Naive thymus-derived CD4-positive, alpha-beta T cell (primary cell): ENCODE results near the gene TFEB. TPM values are rescaled to one million over a fixed set of nuclear protein-coding genes. Genes with fewer than 3 reads are reported as not detected.

Experiments
- ATAC-seq: fragments of 150-1000 bp; cut with Tn5 transposase; 2 replicates; pipeline ENCODE4 v1.10.0; 2021; ENCODE audit warnings: mild to moderate bottlenecking, moderate library complexity
- CTCF ChIA-PET: fragments of 350-600 bp; sonication (Branson Sonifier 250); formaldehyde crosslinking; loops from one replicate; lab custom pipeline; 2021; ENCODE audit warnings: antibody characterized with exemption; lab: Charles Lee
- POLR2A ChIA-PET: fragments of 350-600 bp; sonication (Branson Sonifier 250); formaldehyde crosslinking; loops from one replicate; lab custom pipeline; 2021; ENCODE audit warnings: antibody characterized with exemption, inconsistent platforms; lab: Charles Lee
- DNase-seq, 9 donors: peaks; one replicate each; pipeline versions ENCODE4 v3.0.0 to v3.0.0-alpha.2; 2020 to 2022; ENCODE audit warnings: mixed read lengths in 1 of 9
- H3K27ac ChIP-seq: one replicate; pipeline ENCODE4 v1.7.0; 2013; ENCODE audit warnings: mild to moderate bottlenecking, low read depth, low read length, moderate library complexity
- H3K27me3 ChIP-seq, 2 donors: one replicate each; pipeline ENCODE4 v1.7.0; 2013; ENCODE audit warnings: low read length in 2 of 2, mild to moderate bottlenecking in 2 of 2, moderate library complexity in 2 of 2; ENCODE audit not compliant: control insufficient read depth in 2 of 2, insufficient read depth in 2 of 2
- H3K36me3 ChIP-seq, 3 experiments: 1 replicate in 2 of 3; 2 replicates in 1 of 3; pipeline ENCODE4 v1.7.0; 2013; ENCODE audit warnings: low read length in 3 of 3, mild to moderate bottlenecking in 3 of 3, moderate library complexity in 1 of 3; ENCODE audit not compliant: insufficient read depth in 3 of 3, control insufficient read depth in 2 of 3
- H3K4me1 ChIP-seq, 2 donors: one replicate each; pipeline ENCODE4 v1.7.0; 2013; ENCODE audit warnings: low read length in 2 of 2, mild to moderate bottlenecking in 2 of 2, moderate library complexity in 1 of 2; ENCODE audit not compliant: control insufficient read depth in 2 of 2, insufficient read depth in 2 of 2
- H3K4me3 ChIP-seq: 2 replicates; pipeline ENCODE4 v1.7.0; 2013; ENCODE audit warnings: mild to moderate bottlenecking, low read length
- H3K9me3 ChIP-seq, 3 experiments: 1 replicate in 2 of 3; 2 replicates in 1 of 3; pipeline ENCODE4 v1.7.0; 2013; ENCODE audit warnings: low read length in 3 of 3; ENCODE audit not compliant: control insufficient read depth in 2 of 3
- H3K27ac Mint-ChIP-seq, 9 donors: one replicate each; pipeline ENCODE4 v1.8.0; 2020 to 2022; ENCODE audit warnings: mixed read lengths in 9 of 9, mild to moderate bottlenecking in 8 of 9, moderate library complexity in 5 of 9, inconsistent platforms in 2 of 9
- H3K27me3 Mint-ChIP-seq, 5 donors: one replicate each; pipeline ENCODE4 v1.8.0; 2021 to 2022; ENCODE audit warnings: mixed read lengths in 5 of 5, mild to moderate bottlenecking in 1 of 5
- H3K36me3 Mint-ChIP-seq, 5 donors: one replicate each; pipeline ENCODE4 v1.8.0; 2020 to 2022; ENCODE audit warnings: mixed read lengths in 5 of 5, mild to moderate bottlenecking in 3 of 5, inconsistent platforms in 1 of 5
- H3K4me1 Mint-ChIP-seq, 7 donors: one replicate each; pipeline ENCODE4 v1.8.0; 2020 to 2022; ENCODE audit warnings: mixed read lengths in 7 of 7, mild to moderate bottlenecking in 3 of 7, inconsistent platforms in 1 of 7
- H3K4me3 Mint-ChIP-seq, 10 donors: one replicate each; pipeline ENCODE4 v1.8.0; 2020 to 2022; ENCODE audit warnings: mild to moderate bottlenecking in 10 of 10, mixed read lengths in 10 of 10, moderate library complexity in 6 of 10, inconsistent platforms in 2 of 10
- H3K9me3 Mint-ChIP-seq, 11 donors: one replicate each; pipeline ENCODE4 v1.8.0; 2020 to 2022; ENCODE audit warnings: mixed read lengths in 11 of 11, mild to moderate bottlenecking in 4 of 11, inconsistent platforms in 1 of 11, moderate library complexity in 1 of 11
- intact Hi-C, 2 donors: fragments of 100-400 bp; cut with micrococcal nuclease; formaldehyde crosslinking; loops; one replicate each; pipeline ENCODE4 v1.15.1; 2023
- polyA plus RNA-seq, 2 donors: library from polyadenylated mRNA; unstranded; fragments of 300-500 nt; fragmentation: Illumina TruSeq; gene quantifications; one replicate each; pipeline ENCODE4 v1.2.3, GENCODE V29; 2021
- total RNA-seq, 6 experiments: library from RNA in 5 of 6; stranded (reverse) in 5 of 6; gene quantifications; 1 replicate in 5 of 6; 2 replicates in 1 of 6; pipeline ENCODE4 v1.2.3 and lab custom pipeline; 2021 to 2026

Gene TFEB
- total and polyA plus RNA-seq, 7 experiments from 2014 or later: 2.4 to 39.9 (median 8.0) TPM

DNA sequence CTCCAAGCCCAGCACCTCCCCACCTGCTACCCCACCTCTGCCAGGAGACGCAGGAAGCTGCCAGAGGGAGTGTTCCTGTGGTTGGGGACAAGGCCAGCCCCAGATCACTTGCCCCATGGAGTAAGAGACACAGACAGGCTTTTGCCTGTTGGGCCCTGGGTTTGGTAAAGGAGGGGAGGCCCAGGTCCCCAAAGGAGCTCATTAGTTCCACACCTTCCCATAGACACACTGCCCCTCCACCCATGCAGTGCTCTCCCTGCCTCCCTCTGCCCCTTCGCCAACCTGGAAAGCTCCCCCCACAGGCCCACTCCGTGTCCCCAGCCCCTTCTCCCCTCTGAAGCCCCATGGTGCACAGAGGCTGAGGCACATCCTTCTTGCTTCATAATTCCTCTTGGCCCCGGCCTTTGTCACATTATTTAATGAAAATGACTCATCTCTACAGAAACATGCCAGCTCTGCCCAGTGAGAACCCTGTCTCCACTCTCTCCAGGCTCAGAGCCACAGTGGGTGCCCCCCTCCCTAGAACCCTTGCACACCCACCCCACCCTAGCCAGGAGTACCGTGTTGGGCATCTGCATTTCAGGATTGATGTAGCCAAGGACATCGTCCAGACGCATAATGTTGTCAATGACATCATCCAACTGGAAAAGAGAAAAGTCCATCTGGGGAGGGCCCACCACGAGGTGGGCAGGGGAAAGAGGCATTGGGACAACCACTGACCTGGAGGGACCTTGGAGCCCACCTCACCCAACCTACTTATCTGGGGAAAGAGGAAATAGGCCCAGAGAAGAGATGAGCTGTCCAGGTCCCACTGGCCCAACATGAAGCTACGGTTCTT is 46.0 kb downstream of the TFEB start:
- POLR2A ChIA-PET: no interaction called here
- peaks cover 0 to 8% (median 0%) of the 10 kb centered on the region in 3 experiments for H3K36me3 ChIP-seq
- no peaks in the 10 kb centered on the region for H3K27me3 ChIP-seq
- H3K4me1 Mint-ChIP-seq: peaks cover 0 to 15% (median 0%) of the 10 kb centered on the region in 7 donors
- ATAC-seq: no peak
- no peak overlapping the region for H3K4me3 Mint-ChIP-seq
- H3K9me3 ChIP-seq: no peaks in the 10 kb centered on the region
- no peaks in the 10 kb centered on the region for H3K27me3 Mint-ChIP-seq
- H3K4me1 ChIP-seq: no peaks in the 10 kb centered on the region
- H3K36me3 Mint-ChIP-seq: peaks cover 0 to 17% (median 2%) of the 10 kb centered on the region in 5 donors
- no peak overlapping the region for H3K27ac ChIP-seq
- H3K27ac Mint-ChIP-seq: no peak overlapping the region
- no peaks in the 10 kb centered on the region for H3K9me3 Mint-ChIP-seq
- no peak overlapping the region for H3K4me3 ChIP-seq
- intact Hi-C loops: no loop called here
- no peak for DNase-seq
- CTCF ChIA-PET: interaction anchor here (0.6 to 1.2 kb wide), 3 partner anchors 12 to 423 kb away, joined by 3 to 7 read pairs (median 5); no protein-coding TSS in a partner anchor

DNA sequence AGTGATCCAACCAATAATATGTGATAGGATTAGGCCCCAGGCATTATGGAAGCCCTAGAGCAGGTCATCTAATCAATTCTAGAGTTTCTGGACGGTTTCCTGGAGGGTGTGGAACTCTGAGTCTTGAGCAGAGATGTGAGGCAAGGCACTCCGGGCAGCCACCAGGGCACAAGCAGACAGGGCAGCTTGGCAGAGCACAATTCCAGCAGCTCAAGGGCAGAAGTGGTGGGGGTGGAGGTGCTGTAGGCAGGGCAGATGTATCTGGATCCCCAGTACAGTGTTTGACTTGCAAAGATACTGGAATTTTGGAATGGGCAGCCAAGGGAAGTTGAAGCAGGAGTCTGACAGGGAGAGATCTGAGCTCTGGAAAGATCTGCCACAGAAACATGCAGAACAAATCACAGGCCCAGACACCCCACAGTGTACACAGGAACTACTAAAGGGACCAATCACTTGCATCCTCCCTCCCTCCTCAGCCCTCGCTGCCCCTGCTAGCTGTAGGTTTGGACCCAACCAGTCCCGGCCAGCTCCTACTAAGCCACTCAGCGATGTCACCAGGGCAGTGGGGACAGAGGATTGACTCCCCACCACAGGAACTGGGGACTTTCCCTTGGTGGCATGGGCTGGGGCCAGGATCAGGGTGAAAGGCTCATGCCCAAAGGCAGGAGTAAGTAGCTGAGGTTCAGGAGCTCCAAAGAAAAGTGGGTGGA is 47.0 kb downstream of the TFEB start:
- peaks cover 0 to 4% of the 10 kb centered on the region in 2 donors for H3K4me1 ChIP-seq

DNA sequence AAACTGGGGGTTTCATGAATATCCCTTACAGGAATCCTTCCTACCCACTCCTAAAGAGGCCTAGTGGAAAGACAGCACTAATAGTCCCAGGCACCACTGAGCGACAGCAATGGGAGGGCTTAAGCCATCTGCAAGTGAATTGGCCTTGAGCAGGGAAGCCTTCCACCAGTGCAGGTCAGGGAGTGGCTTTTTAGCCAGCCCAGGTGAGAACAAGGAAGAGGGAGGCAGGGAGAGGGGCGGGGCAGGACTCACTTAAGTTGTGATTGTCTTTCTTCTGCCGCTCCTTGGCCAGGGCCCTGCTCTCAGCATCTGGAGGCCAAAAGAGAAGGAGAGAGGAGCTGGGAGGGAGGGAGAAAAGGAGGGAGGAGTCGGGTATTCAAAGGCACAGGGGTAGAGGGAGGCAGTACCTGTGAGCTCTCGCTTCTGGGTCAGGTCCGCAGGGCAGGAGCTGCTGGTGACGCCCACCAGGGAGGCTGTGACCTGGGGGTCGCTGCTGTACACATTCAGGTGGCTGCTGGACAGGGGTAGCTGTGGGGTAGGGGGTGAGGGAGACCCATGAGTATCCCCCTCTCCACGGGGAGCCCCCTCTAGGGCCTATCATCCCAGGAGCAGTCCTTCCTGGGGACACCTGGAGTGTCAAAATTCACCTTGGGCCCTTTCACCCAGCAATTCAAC is 47.8 kb downstream of the TFEB start:
- Mint-ChIP-seq H3K4me1 (peaks cover 0 to 15% (median 7%) of the 10 kb centered on the region in 7 donors), H3K27me3 (no peaks in the 10 kb centered on the region), H3K9me3 (no peaks in the 10 kb centered on the region), H3K27ac (peak overlapping the region in 1 of 9 donors; percentile 73), H3K36me3 (peaks cover 0 to 17% (median 2%) of the 10 kb centered on the region in 5 donors), H3K4me3 (no peak overlapping the region)
- Histone ChIP-seq H3K4me1 (peaks cover 0 to 4% of the 10 kb centered on the region in 2 donors), H3K36me3 (peaks cover 0 to 8% (median 0%) of the 10 kb centered on the region in 3 experiments), H3K27ac (no peak overlapping the region), H3K9me3 (no peaks in the 10 kb centered on the region), H3K4me3 (no peak overlapping the region), H3K27me3 (no peaks in the 10 kb centered on the region)
- intact Hi-C loops: no loop called here
- CTCF ChIA-PET: no interaction called here
- POLR2A ChIA-PET: no interaction called here
- ATAC-seq (no peak), DNase-seq (no peak)

More for the DNA sequence above, 47.0 kb downstream of the TFEB start:
- H3K27ac Mint-ChIP-seq: peak overlapping the region in 3 of 9 donors; percentile 73 to 87 (median 82)
- no peak for DNase-seq
- Histone ChIP-seq H3K4me3 (no peak overlapping the region), H3K9me3 (no peaks in the 10 kb centered on the region), H3K36me3 (peaks cover 0 to 8% (median 0%) of the 10 kb centered on the region in 3 experiments), H3K27me3 (no peaks in the 10 kb centered on the region), H3K27ac (no peak overlapping the region)
- ChIA-PET POLR2A (no interaction called here), CTCF (interaction anchor here (0.6 to 1.2 kb wide), 2 partner anchors 24 to 87 kb away, joined by 3 to 5 read pairs; no protein-coding TSS in a partner anchor)
- H3K4me1 Mint-ChIP-seq: peaks cover 0 to 15% (median 5%) of the 10 kb centered on the region in 7 donors
- no peaks in the 10 kb centered on the region for H3K27me3 Mint-ChIP-seq
- no peak overlapping the region for H3K4me3 Mint-ChIP-seq
- intact Hi-C loops: no loop called here
- H3K36me3 Mint-ChIP-seq: peaks cover 0 to 17% (median 2%) of the 10 kb centered on the region in 5 donors
- ATAC-seq: no peak
- H3K9me3 Mint-ChIP-seq: no peaks in the 10 kb centered on the region

DNA sequence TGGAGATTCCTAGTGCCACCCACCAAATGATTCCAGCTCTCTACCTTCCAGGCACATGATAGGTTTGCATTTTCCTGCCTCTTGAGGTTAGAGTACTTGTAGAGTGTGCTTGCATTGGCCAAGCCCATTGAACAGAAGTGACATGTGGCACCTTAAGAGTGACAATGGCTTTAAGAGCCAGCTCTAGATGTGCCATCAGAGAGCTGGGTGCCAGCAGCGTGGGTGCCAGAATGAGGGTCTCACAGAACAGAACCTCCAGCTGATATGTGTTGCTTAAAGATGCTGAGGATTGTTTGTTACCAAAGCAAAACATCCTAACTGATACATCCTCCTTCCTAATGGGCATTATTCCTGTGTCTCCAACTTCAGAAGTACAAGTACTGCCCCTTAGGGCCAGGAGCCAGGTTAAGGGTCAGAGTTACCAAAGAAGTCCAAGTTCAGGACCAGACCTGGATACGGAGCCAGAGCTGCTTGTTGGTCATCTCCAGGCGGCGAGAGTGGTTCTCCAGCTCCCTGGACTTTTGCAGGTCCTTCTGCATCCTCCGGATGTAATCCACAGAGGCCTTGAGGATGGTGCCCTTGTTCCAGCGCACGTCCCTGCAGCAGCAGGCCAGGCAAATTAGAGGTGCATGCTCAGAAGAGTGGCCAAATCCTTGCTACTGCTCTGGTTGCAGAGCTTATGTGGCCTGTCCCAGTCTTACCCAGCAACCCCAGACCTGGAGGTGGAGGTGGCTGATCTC is 49.6 kb downstream of the TFEB start:
- no peak overlapping the region for H3K27ac Mint-ChIP-seq
- Histone ChIP-seq H3K27ac (no peak overlapping the region), H3K4me1 (peaks cover 3 to 4% of the 10 kb centered on the region in 2 donors), H3K9me3 (no peaks in the 10 kb centered on the region), H3K4me3 (no peak overlapping the region), H3K36me3 (peaks cover 0 to 5% (median 0%) of the 10 kb centered on the region in 3 experiments), H3K27me3 (no peaks in the 10 kb centered on the region)
- intact Hi-C loops: no loop called here
- no peak overlapping the region for H3K4me3 Mint-ChIP-seq
- no peaks in the 10 kb centered on the region for H3K9me3 Mint-ChIP-seq
- CTCF ChIA-PET: interaction anchor here (0.9 to 1.6 kb wide), 2 partner anchors 26 to 83 kb away, joined by 4 to 8 read pairs; no protein-coding TSS in a partner anchor
- H3K36me3 Mint-ChIP-seq: peaks cover 0 to 8% (median 0%) of the 10 kb centered on the region in 5 donors
- POLR2A ChIA-PET: no interaction called here
- DNase-seq: no peak
- H3K27me3 Mint-ChIP-seq: no peaks in the 10 kb centered on the region
- no peak for ATAC-seq
- peaks cover 4 to 15% (median 11%) of the 10 kb centered on the region in 7 donors for H3K4me1 Mint-ChIP-seq

DNA sequence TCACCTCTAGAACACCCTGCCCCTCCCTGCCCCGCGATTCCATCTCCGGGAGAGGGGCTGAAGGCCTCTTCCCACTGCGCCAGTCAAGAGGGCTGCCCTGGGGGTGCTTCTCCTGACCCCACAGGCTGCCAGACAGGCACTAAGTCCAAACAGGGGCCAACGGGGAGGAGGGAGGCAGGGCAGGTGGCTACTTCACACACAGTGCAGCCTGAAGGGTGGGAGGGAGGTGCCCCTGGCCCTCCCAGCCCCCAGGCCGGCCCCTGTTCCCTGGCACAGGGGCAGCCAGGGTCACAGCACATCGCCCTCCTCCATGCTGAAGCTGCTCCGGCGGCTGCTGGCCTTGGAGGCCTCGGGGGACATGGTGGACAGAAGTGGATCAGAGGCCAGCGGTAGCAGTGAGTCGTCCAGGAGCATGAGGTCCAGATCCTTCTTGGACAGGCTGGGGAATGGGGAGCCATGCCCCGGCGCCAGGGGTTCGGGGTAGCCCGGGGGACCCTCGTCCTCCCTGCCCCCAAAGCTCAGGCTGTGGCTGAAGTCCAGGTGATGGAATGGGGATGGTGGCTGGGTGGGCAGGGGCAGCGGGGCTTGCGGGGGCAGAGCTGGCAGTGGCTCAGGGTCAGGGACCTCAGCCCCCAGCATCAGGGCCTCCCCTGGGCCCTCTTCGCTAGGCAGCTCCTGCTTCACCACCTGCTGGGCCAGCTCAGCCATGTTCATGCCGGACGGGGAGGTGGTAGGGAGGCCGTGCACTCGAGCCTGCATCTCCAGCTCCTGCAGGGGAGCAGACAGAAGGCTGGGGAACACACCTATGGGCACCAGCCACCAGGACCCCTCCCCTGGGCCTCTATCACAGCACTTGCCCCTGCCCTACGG is 50.9 kb downstream of the TFEB start:
- no peaks in the 10 kb centered on the region for H3K9me3 Mint-ChIP-seq
- intact Hi-C loops: no loop called here
- POLR2A ChIA-PET: interaction anchor here (1.5 to 1.7 kb wide), 2 partner anchors 50 to 82 kb away, joined by 4 to 7 read pairs; partner anchors contain the start of gene TFEB

More for the DNA sequence above, 50.9 kb downstream of the TFEB start:
- ATAC-seq (no peak), DNase-seq (no peak)
- H3K9me3 ChIP-seq: no peaks in the 10 kb centered on the region
- Mint-ChIP-seq H3K4me3 (no peak overlapping the region), H3K36me3 (peaks cover 0 to 4% (median 0%) of the 10 kb centered on the region in 5 donors), H3K27me3 (peaks cover 0 to 4% (median 0%) of the 10 kb centered on the region in 5 donors), H3K27ac (no peak overlapping the region), H3K4me1 (peaks cover 0 to 15% (median 11%) of the 10 kb centered on the region in 7 donors)
- H3K4me1 ChIP-seq: peaks cover 3 to 4% of the 10 kb centered on the region in 2 donors
- H3K36me3 ChIP-seq: no peaks in the 10 kb centered on the region
- no peak overlapping the region for H3K27ac ChIP-seq
- no peaks in the 10 kb centered on the region for H3K27me3 ChIP-seq
- H3K4me3 ChIP-seq: no peak overlapping the region
- CTCF ChIA-PET: interaction anchor here (0.6 to 1.6 kb wide), 5 partner anchors 25 to 316 kb away, joined by 3 to 8 read pairs (median 4); no protein-coding TSS in a partner anchor
